Sigmoid colon (tissue), 7 donors: ENCODE data around the gene CPM. TPM values are rescaled to one million over a fixed set of nuclear protein-coding genes. Genes with fewer than 3 reads are reported as not detected.
A peak's percentile ranks its signal among the peaks of the same experiment; 100 is the strongest.

Experiments
- DNase-seq: peaks from one replicate; pipeline ENCODE4 v3.0.0-alpha.2; 2019
- H3K27ac ChIP-seq, 4 donors: fragments of 200-600 bp; sonication (generic); one replicate each; pipeline ENCODE4 v1.5.1; 2016 to 2019; ENCODE audit warnings: mild to moderate bottlenecking in 1 of 4
- H3K27me3 ChIP-seq, 3 donors: fragments of 200-600 bp; sonication (generic); one replicate each; pipeline ENCODE4 v1.5.1; 2019; ENCODE audit warnings: mild to moderate bottlenecking in 1 of 3
- H3K36me3 ChIP-seq, 4 donors: fragments of 200-600 bp; sonication (generic); one replicate each; pipeline ENCODE4 v1.5.1; 2016 to 2019
- H3K4me1 ChIP-seq, 4 donors: fragments of 200-600 bp; sonication (generic); one replicate each; pipeline ENCODE4 v1.5.1; 2017 to 2019
- H3K4me3 ChIP-seq, 4 donors: fragments of 200-600 bp; sonication (generic); one replicate each; pipeline ENCODE4 v1.5.1; 2017 to 2019; ENCODE audit warnings: mild to moderate bottlenecking in 2 of 4, moderate library complexity in 1 of 4
- H3K9me3 ChIP-seq, 4 donors: fragments of 200-600 bp in 3 of 4; sonication (generic) in 3 of 4; one replicate each; pipeline versions ENCODE4 v1.5.1 to v1.6.1; 2013 to 2019
- EP300 ChIP-seq, 4 donors: sonication (generic); formaldehyde crosslinking; IDR thresholded peaks; one replicate each; pipeline ENCODE4 v1.6.1; 2017; ENCODE audit warnings: antibody characterized with exemption in 4 of 4
- POLR2A ChIP-seq, 2 donors: fragments of 450-650 bp; IDR thresholded peaks; one replicate each; pipeline ENCODE4 v1.6.1; 2016; ENCODE audit warnings: antibody characterized with exemption in 2 of 2, mild to moderate bottlenecking in 2 of 2, moderate library complexity in 2 of 2
- POLR2AphosphoS5 ChIP-seq, 4 donors: sonication (generic); formaldehyde crosslinking; IDR thresholded peaks; one replicate each; pipeline ENCODE4 v1.6.1; 2017; ENCODE audit warnings: antibody characterized with exemption in 4 of 4
- WGBS, 2 donors: extraction: QIAGEN DNeasy Blood & Tissue Kit; methylation state at CpG; one replicate each; pipeline ENCODE4 v1.1.7; 2013; 5-methylcytosine and 5-hydroxymethylcytosine counted together
- intact Hi-C: fragments of 100-400 bp; cut with DNase I; formaldehyde crosslinking; loops from one replicate; pipeline ENCODE4 v1.15.1; 2023
- polyA plus RNA-seq, 3 donors: library from polyadenylated mRNA; stranded (reverse); fragments of 200-250 nt; gene quantifications; one replicate each; pipeline ENCODE4 v1.2.3, GENCODE V29; 2013
- total RNA-seq, 4 donors: library from RNA; depleted of rRNA; stranded (reverse); fragments of >200 nt; gene quantifications; one replicate each; pipeline ENCODE4 v1.1.0, GENCODE V29; 2016
- TF ChIP-seq, protein P1 (sequence below), 4 experiments: fragments of 450-650 bp in 3 of 4; fragments of 200-600 bp in 1 of 4; IDR thresholded peaks; one replicate each; pipeline ENCODE4 v1.5.1; 2016 to 2019; ENCODE audit warnings: antibody characterized with exemption in 4 of 4, mild to moderate bottlenecking in 3 of 4, moderate library complexity in 2 of 4
- donor health status: healthy with polysubstance abuse.
- donor health status: Bipolar disorder and iron deficiency.
- donor health status: healthy.

Gene CPM
- total RNA-seq (10 to 100 TPM; 36.5 to 81.0 (median 61.2) TPM), polyA plus RNA-seq (10 to 100 TPM; 15.3 to 22.7 (median 15.6) TPM)

DNA sequence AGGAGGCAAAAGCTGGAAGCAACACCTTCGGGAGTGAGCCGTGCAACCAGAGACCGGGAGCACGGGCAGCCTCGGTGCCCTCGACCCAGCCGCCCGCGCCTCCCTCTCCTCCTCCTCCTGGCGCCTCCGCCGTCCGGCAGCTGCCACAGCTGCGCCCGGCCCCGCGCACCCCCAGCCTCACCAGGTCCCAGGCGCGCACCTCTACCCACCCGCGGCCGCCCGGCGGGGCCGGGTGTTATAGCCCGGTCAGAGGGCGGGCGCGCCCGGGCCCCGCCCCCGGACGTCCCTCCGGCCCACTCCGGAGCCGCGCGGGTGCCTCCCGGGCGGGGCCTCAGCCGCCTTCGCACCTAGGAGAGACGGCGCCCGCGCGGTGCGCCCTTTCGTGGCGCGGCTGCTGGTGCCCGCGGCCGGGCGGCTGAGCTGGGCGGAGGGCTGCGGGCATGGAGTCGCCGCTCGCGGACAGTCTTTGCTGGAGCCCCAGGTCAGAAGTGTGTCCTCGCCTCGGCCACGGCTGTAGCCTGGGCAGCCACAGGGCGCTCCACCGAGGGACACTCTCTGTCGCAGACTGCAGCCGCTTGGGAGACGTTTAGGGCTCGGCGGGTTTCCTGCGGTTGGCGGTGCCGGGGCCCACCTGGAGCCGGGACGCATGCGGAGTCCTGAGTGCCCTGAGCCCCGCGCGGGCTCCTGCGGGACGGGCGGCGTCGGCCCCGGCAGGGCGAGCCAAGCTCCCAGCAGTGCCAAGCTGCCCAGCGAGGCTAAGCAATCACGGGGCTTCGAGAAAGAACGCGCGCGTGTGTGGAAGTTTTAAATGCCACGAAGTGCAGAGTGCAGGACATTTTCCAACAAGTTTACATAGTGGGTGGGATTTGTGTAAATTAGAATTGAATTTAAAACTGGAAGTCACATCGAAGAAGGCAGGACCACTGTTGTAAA is at the start of gene CPM:
Gene CPM (minus strand): TSS at position 211 of the 933 bp plus-strand sequence. CDS start 334 bp downstream, outside the sequence.
- H3K9me3 ChIP-seq = no peaks in the 10 kb centered on the region
- H3K27ac ChIP-seq = peak within 1 kb of the TSS; percentile 48 to 65 (median 60)
- peaks cover 7 to 23% (median 8%) of the 10 kb centered on the region in 3 donors for H3K27me3 ChIP-seq
- intact Hi-C loops = no loop called here
- TF ChIP-seq POLR2AphosphoS5 (IDR thresholded peaks at IDR 0.05) (peak in 3 of 4 donors; percentile 61 to 68 (median 61)), POLR2A (IDR thresholded peaks at IDR 0.05) (peak in 1 of 2 donors; percentile 50), EP300 (IDR thresholded peaks at IDR 0.05) (no peak)
- TF ChIP-seq, protein P1, sequence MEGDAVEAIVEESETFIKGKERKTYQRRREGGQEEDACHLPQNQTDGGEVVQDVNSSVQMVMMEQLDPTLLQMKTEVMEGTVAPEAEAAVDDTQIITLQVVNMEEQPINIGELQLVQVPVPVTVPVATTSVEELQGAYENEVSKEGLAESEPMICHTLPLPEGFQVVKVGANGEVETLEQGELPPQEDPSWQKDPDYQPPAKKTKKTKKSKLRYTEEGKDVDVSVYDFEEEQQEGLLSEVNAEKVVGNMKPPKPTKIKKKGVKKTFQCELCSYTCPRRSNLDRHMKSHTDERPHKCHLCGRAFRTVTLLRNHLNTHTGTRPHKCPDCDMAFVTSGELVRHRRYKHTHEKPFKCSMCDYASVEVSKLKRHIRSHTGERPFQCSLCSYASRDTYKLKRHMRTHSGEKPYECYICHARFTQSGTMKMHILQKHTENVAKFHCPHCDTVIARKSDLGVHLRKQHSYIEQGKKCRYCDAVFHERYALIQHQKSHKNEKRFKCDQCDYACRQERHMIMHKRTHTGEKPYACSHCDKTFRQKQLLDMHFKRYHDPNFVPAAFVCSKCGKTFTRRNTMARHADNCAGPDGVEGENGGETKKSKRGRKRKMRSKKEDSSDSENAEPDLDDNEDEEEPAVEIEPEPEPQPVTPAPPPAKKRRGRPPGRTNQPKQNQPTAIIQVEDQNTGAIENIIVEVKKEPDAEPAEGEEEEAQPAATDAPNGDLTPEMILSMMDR (IDR thresholded peaks at IDR 0.05) = no peak
- peaks cover 0 to 17% (median 13%) of the 10 kb centered on the region in 4 donors for H3K4me1 ChIP-seq
- H3K36me3 ChIP-seq = no peaks in the 10 kb centered on the region
- DNase-seq = peak; percentile 66
- peak within 1 kb of the TSS; percentile 25 to 59 (median 52) for H3K4me3 ChIP-seq
- WGBS, 2 donors = 4 to 6% methylated on average over 96 of the region's 96 CpGs

DNA sequence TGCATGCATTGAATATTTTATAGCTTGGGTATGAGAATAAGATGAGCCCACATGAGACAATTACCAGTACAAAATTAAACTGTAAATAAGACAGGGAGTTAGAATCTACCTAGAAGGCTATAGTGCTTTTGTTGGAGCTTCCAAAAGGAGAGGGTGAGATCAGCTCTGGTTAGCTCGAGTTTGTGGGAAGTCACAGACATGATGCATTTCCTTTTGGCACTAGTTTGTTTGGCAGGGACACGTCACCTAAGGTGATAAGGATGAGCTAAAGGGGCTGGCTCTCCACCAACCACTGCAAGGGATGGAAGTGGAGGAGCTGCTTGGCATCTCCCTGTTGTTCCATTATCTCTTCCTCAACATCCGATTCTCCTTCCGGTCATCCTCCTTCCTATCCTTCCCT is 48.5 kb upstream of the CPM start:
- Histone ChIP-seq H3K27ac (no peak overlapping the region), H3K9me3 (peaks cover 0 to 14% (median 0%) of the 10 kb centered on the region in 4 donors), H3K4me1 (no peaks in the 10 kb centered on the region), H3K27me3 (no peaks in the 10 kb centered on the region), H3K36me3 (no peaks in the 10 kb centered on the region), H3K4me3 (no peak overlapping the region)
- intact Hi-C loops = no loop called here
- no peak for DNase-seq
- 72 to 87% methylated on average over 4 of the region's 4 CpGs for WGBS, 2 donors
- TF ChIP-seq EP300 (IDR thresholded peaks at IDR 0.05) (no peak), POLR2AphosphoS5 (IDR thresholded peaks at IDR 0.05) (no peak), POLR2A (IDR thresholded peaks at IDR 0.05) (no peak)
- TF ChIP-seq, protein P1 (IDR thresholded peaks at IDR 0.05) = no peak

DNA sequence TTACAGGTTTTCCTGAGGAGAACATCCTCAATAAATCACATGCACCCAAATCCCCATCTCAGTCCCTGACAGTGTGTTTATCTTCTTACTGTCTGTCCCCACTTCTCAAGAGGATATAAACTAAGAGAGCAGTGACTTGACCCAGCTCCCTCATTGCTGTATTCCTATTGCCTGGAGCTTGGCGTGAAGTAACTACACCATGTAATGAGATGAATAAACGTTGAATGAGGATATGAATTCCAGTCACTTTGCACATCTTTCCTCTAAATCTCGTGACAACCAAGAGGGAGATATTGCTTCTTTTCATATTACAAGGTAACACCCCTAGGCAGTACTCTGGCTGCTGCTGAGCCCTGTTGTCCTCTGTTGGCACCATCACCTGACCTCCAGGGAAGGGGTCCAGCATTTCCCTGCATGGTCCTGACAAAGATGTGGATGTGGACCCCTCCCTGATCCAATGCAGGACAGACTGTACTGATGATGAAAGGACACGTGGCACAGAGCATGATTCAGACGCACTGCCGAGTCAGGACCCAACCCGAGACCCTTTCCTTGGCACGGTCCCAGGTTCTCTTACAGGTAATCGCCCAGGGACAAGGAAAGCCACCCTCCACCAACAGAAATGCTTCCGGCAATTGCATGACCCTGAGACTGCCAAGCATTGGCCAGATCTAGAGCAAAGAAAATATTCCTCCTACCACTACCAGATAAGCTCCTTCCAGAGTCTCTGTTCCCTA is 47.7 kb upstream of the CPM start:
- intact Hi-C loops = no loop called here
- TF ChIP-seq, protein P1 (IDR thresholded peaks at IDR 0.05) = no peak
- TF ChIP-seq POLR2A (IDR thresholded peaks at IDR 0.05) (no peak), EP300 (IDR thresholded peaks at IDR 0.05) (no peak), POLR2AphosphoS5 (IDR thresholded peaks at IDR 0.05) (no peak)
- WGBS, 2 donors = 92 to 93% methylated on average over 10 of the region's 10 CpGs
- Histone ChIP-seq H3K27ac (no peak overlapping the region), H3K36me3 (no peaks in the 10 kb centered on the region), H3K4me1 (no peaks in the 10 kb centered on the region), H3K4me3 (no peak overlapping the region), H3K27me3 (no peaks in the 10 kb centered on the region), H3K9me3 (peaks cover 0 to 14% (median 0%) of the 10 kb centered on the region in 4 donors)
- DNase-seq = peak; percentile 69

DNA sequence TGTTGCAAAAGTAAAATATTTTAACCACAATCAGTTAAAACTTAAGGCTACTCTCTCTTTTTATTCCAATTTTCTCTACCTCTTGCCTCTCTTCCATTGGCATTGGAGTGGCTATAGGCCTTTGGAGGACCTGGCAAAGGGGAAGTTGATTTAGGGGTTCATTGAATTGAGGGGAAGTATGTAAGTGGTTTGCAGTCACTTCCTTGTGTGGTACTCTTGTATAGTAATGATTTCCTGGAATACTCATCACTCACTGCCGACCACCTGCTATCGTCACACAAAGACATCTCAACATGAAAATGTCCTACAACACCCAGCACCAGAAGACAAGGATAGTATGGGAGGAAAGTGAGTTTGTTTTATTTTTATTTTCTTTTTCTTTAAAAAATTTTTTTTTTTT is 45.7 kb upstream of the CPM start:
- DNase-seq = no peak
- Histone ChIP-seq H3K27ac (no peak overlapping the region), H3K4me3 (no peak overlapping the region), H3K9me3 (peaks cover 0 to 14% (median 0%) of the 10 kb centered on the region in 4 donors), H3K4me1 (no peaks in the 10 kb centered on the region), H3K27me3 (no peaks in the 10 kb centered on the region), H3K36me3 (no peaks in the 10 kb centered on the region)
- no peak for TF ChIP-seq EP300 (IDR thresholded peaks at IDR 0.05)
- no peak for TF ChIP-seq POLR2AphosphoS5 (IDR thresholded peaks at IDR 0.05)
- TF ChIP-seq, protein P1 (IDR thresholded peaks at IDR 0.05) = no peak
- TF ChIP-seq POLR2A (IDR thresholded peaks at IDR 0.05) = no peak
- intact Hi-C loops = no loop called here
- 64 to 86% methylated on average over 2 of the region's 2 CpGs for WGBS, 2 donors
